SK-N-SH (cell line): ENCODE measurements around the gene TNRC6C. TPM values are rescaled to one million over a fixed set of nuclear protein-coding genes. Genes with fewer than 3 reads are reported as not detected.

Source experiments
- CTCF ChIA-PET: fragments of 300-600, 350-600 bp; formaldehyde crosslinking; extraction: SDS; loops from one replicate; lab custom pipeline; 2021; lab: Yijun Ruan, JAX
- POLR2A ChIA-PET: fragments of 350-600 bp; sonication (Branson Sonifier 250); formaldehyde crosslinking; extraction: SDS; loops from one replicate; lab custom pipeline; 2020; ENCODE audit warnings: antibody characterized with exemption, inconsistent platforms; lab: Yijun Ruan, JAX
- DNase-seq: peaks from one replicate; pipeline ENCODE4 v3.0.0; 2012
- H2AFZ ChIP-seq: fragments of 200-600 bp; sonication (generic); 2 replicates; pipeline ENCODE4 v1.8.1; 2016; ENCODE audit warnings: antibody characterized with exemption, mild to moderate bottlenecking, low read depth
- H3F3A ChIP-seq: fragments of 200-600 bp; sonication (generic); replicated peaks from 2 replicates; pipeline ENCODE3; 2016; ENCODE audit warnings: antibody characterized with exemption, mild to moderate bottlenecking; ENCODE audit not compliant: insufficient read depth
- H3K27ac ChIP-seq, 2 experiments: fragments of 200-500 bp in 1 of 2; fragments of 200-600 bp in 1 of 2; sonication (Bioruptor generic) in 1 of 2; sonication (generic), shearing (Covaris generic) in 1 of 2; 2 replicates each; pipeline versions ENCODE4 v1.5.1 to v1.6.1; 2014 to 2016; ENCODE audit warnings: low read depth in 2 of 2, inconsistent platforms in 1 of 2, low read length in 1 of 2, mild to moderate bottlenecking in 1 of 2, mixed read lengths in 1 of 2
- H3K27me3 ChIP-seq: fragments of 200-600 bp; sonication (generic), shearing (Covaris generic); 2 replicates; pipeline ENCODE4 v1.6.1; 2016; ENCODE audit warnings: mixed run types; ENCODE audit not compliant: insufficient read depth
- H3K36me3 ChIP-seq, 2 experiments: fragments of 200-500 bp in 1 of 2; fragments of 200-600 bp in 1 of 2; sonication (Bioruptor generic) in 1 of 2; sonication (generic) in 1 of 2; replicated peaks in 1 of 2; 2 replicates each; pipeline versions ENCODE3 to v1.5.1; 2014 to 2016; ENCODE audit warnings: low read length in 1 of 2, mild to moderate bottlenecking in 1 of 2; ENCODE audit not compliant: insufficient read depth in 2 of 2, control insufficient read depth in 1 of 2
- H3K4me1 ChIP-seq, 2 experiments: fragments of 200-500 bp in 1 of 2; fragments of 200-600 bp in 1 of 2; sonication (Bioruptor generic) in 1 of 2; sonication (generic), shearing (Covaris generic) in 1 of 2; 2 replicates each; pipeline versions ENCODE4 v1.5.1 to v1.6.1; 2014 to 2016; ENCODE audit warnings: low read depth in 1 of 2, low read length in 1 of 2, mixed run types in 1 of 2; ENCODE audit not compliant: insufficient read depth in 2 of 2, control insufficient read depth in 1 of 2
- H3K4me2 ChIP-seq: fragments of 200-600 bp; sonication (generic), shearing (Covaris generic); 2 replicates; pipeline ENCODE4 v1.6.1; 2017; ENCODE audit warnings: mixed run types
- H3K4me3 ChIP-seq, 2 experiments: fragments of 200-500 bp in 1 of 2; fragments of 200-600 bp in 1 of 2; sonication (Bioruptor generic) in 1 of 2; sonication (generic), shearing (Covaris generic) in 1 of 2; 2 replicates each; pipeline versions ENCODE4 v1.5.1 to v1.8.1; 2014 to 2016; ENCODE audit warnings: low read depth in 2 of 2, inconsistent platforms in 1 of 2, low read length in 1 of 2, mild to moderate bottlenecking in 1 of 2, mixed read lengths in 1 of 2, moderate library complexity in 1 of 2
- H3K79me2 ChIP-seq: fragments of 200-600 bp; sonication (generic); 2 replicates; pipeline ENCODE4 v1.8.1; 2017; ENCODE audit warnings: mild to moderate bottlenecking; ENCODE audit not compliant: insufficient read depth
- H3K9ac ChIP-seq: fragments of 200-600 bp; sonication (generic); 2 replicates; pipeline ENCODE4 v1.6.1; 2017; ENCODE audit warnings: mixed run types
- H3K9me2 ChIP-seq: fragments of 200-600 bp; sonication (generic); 2 replicates; pipeline ENCODE4 v1.6.1; 2017; ENCODE audit warnings: mixed run types
- H3K9me3 ChIP-seq: fragments of 200-600 bp; sonication (generic); 2 replicates; pipeline ENCODE4 v1.6.1; 2017; ENCODE audit warnings: mixed run types, mild to moderate bottlenecking, moderate library complexity
- H4K20me1 ChIP-seq: fragments of 200-600 bp; sonication (generic); 2 replicates; pipeline ENCODE4 v1.6.1; 2017; ENCODE audit warnings: mild to moderate bottlenecking, mixed run types; ENCODE audit not compliant: insufficient read depth
- CHD2 ChIP-seq: fragments of 150-350 bp; IDR thresholded peaks from 2 replicates; pipeline ENCODE4 v1.6.1; 2018; ENCODE audit warnings: low read length; ENCODE audit not compliant: partially characterized antibody
- ELF1 ChIP-seq: IDR thresholded peaks from 2 replicates; pipeline ENCODE4 v1.4.0; 2012
- FOXJ3 ChIP-seq: sonication (generic); formaldehyde crosslinking; IDR thresholded peaks from 2 replicates; pipeline ENCODE4 v1.5.1; 2020; ENCODE audit warnings: mild to moderate bottlenecking, missing genetic modification reagents
- FOXM1 ChIP-seq: IDR thresholded peaks from 2 replicates; pipeline ENCODE4 v1.4.0; 2012; ENCODE audit warnings: low read depth, mild to moderate bottlenecking
- GATA2 ChIP-seq: sonication (generic); formaldehyde crosslinking; IDR thresholded peaks from 2 replicates; pipeline ENCODE4 v1.5.0; 2020; ENCODE audit warnings: mild to moderate bottlenecking, missing genetic modification reagents
- JUND ChIP-seq: IDR thresholded peaks from 2 replicates; pipeline ENCODE4 v1.4.0; 2012
- NFIC ChIP-seq: IDR thresholded peaks from 2 replicates; pipeline ENCODE4 v1.4.0; 2012; ENCODE audit warnings: borderline replicate concordance
- NRF1 ChIP-seq: IDR thresholded peaks from 2 replicates; pipeline ENCODE4 v1.6.1; 2012; ENCODE audit warnings: low read depth, mild to moderate bottlenecking, low read length
- POLR2AphosphoS5 ChIP-seq: IDR thresholded peaks from 2 replicates; pipeline ENCODE4 v1.6.1; 2012; ENCODE audit warnings: low read depth, low read length
- RAD21 ChIP-seq: IDR thresholded peaks from 2 replicates; pipeline ENCODE4 v1.6.1; 2012; ENCODE audit warnings: mild to moderate bottlenecking, low read length
- TAF1 ChIP-seq: IDR thresholded peaks from 2 replicates; pipeline ENCODE4 v1.6.1; 2012; ENCODE audit warnings: low read depth, mild to moderate bottlenecking, low read length, moderate library complexity, borderline replicate concordance
- TCF12 ChIP-seq: IDR thresholded peaks from 2 replicates; pipeline ENCODE4 v1.4.0; 2012
- YY1 ChIP-seq: IDR thresholded peaks from 2 replicates; pipeline ENCODE4 v1.4.0; 2012; ENCODE audit warnings: low read depth, mild to moderate bottlenecking
- whole genome bisulfite sequencing: methylation state at CpG from one replicate; pipeline ENCODE4 v1.1.6; 2017; ENCODE audit warnings: low lambda C conversion rate; 5-methylcytosine and 5-hydroxymethylcytosine counted together
- polyA plus RNA-seq, 3 experiments: library from polyadenylated mRNA; depleted of rRNA; stranded (reverse); fragments of >200 nt; gene quantifications; 2 replicates each; pipeline ENCODE4 v1.2.3, GENCODE V29; 2012
- TF ChIP-seq, protein P1 (sequence below): IDR thresholded peaks from 2 replicates; pipeline ENCODE4 v1.4.0; 2012; ENCODE audit warnings: low read depth, borderline replicate concordance
- TF ChIP-seq, protein P2 (sequence below): IDR thresholded peaks from 2 replicates; pipeline ENCODE4 v1.4.0; 2012; ENCODE audit warnings: low read depth
- TF ChIP-seq, protein P3 (sequence below): IDR thresholded peaks from 2 replicates; pipeline ENCODE4 v1.4.0; 2012; ENCODE audit warnings: low read depth, borderline replicate concordance

TNRC6C gene
- polyA plus RNA-seq, 1 of the 3 experiments (the other 2 are of a cell fraction): 2.2 TPM

DNA sequence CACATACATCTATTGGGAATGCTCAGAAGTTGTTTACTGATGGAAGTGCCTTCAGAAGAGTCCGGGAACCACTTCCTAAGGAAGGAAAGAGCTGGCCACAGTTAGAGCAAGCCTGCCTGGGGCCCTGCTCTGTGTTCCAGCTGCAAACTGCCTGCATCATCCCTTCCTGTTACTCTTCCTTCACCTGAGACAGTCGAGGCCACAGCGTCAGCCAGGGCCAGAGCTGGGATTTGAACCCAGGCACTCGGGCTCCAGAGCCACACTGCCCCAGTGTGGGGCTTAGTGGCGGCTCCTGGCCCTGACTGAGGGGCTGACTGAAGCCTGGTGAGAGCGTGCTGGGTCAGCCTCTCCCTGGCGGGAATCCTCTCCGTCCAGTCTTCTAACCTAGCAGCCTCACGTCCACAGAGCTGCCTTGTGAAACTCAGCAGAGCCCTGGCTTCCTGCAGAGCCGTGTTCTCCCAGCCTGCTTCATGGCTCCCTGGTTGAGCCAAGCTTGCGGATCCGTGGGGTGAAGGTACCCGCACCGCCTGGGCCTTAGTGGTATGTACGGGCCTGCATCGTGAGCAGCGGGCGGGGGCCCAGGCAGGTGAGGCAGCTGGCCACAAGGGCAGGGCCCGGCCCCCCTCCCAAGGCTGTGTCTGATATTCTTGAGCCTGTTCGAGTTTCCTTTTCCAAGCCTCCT lies 183.1 kb downstream of the TNRC6C start:
- WGBS: 90% methylated on average over 15 of the region's 20 CpGs
- Histone ChIP-seq H2AFZ (no peak overlapping the region), H3F3A (peaks cover 3% of the 10 kb centered on the region), H3K9me2 (no peaks in the 10 kb centered on the region), H3K9ac (no peak overlapping the region), H4K20me1 (no peaks in the 10 kb centered on the region), H3K4me3 (no peak overlapping the region), H3K4me1 (peaks cover 4 to 19% of the 10 kb centered on the region in 2 experiments; a peak in 2 of 4 replicates), H3K27ac (no peak overlapping the region), H3K79me2 (no peaks in the 10 kb centered on the region)
- no peak for DNase-seq
- CTCF ChIA-PET: interaction anchor here (0.6 to 1.8 kb wide), 7 partner anchors 24 to 122 kb away, joined by 3 to 10 read pairs (median 4); partner anchors contain the start of gene BIRC5
- no peak for TF ChIP-seq NRF1
- no peak for TF ChIP-seq CHD2
- no peak for TF ChIP-seq YY1
- TF ChIP-seq ELF1: no peak
- TF ChIP-seq, protein P1, sequence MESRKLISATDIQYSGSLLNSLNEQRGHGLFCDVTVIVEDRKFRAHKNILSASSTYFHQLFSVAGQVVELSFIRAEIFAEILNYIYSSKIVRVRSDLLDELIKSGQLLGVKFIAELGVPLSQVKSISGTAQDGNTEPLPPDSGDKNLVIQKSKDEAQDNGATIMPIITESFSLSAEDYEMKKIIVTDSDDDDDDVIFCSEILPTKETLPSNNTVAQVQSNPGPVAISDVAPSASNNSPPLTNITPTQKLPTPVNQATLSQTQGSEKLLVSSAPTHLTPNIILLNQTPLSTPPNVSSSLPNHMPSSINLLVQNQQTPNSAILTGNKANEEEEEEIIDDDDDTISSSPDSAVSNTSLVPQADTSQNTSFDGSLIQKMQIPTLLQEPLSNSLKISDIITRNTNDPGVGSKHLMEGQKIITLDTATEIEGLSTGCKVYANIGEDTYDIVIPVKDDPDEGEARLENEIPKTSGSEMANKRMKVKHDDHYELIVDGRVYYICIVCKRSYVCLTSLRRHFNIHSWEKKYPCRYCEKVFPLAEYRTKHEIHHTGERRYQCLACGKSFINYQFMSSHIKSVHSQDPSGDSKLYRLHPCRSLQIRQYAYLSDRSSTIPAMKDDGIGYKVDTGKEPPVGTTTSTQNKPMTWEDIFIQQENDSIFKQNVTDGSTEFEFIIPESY: no peak
- TF ChIP-seq, protein P2, sequence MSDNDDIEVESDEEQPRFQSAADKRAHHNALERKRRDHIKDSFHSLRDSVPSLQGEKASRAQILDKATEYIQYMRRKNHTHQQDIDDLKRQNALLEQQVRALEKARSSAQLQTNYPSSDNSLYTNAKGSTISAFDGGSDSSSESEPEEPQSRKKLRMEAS: no peak
- TF ChIP-seq TCF12: no peak
- no peak for TF ChIP-seq FOXJ3 (CRISPR knock-in tag)
- TF ChIP-seq GATA2: no peak
- TF ChIP-seq FOXM1: no peak
- no peak for TF ChIP-seq NFIC
- no peak for TF ChIP-seq RAD21
- TF ChIP-seq, protein P3, sequence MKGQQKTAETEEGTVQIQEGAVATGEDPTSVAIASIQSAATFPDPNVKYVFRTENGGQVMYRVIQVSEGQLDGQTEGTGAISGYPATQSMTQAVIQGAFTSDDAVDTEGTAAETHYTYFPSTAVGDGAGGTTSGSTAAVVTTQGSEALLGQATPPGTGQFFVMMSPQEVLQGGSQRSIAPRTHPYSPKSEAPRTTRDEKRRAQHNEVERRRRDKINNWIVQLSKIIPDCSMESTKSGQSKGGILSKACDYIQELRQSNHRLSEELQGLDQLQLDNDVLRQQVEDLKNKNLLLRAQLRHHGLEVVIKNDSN: no peak
- no peak for TF ChIP-seq JUND
- TF ChIP-seq TAF1: no peak
- TF ChIP-seq POLR2AphosphoS5: no peak
- TF ChIP-seq, all 33 proteins: peak for 0
- no peaks in the 10 kb centered on the region for H3K9me3 ChIP-seq
- POLR2A ChIA-PET: no interaction called here
- H3K27me3 ChIP-seq: no peaks in the 10 kb centered on the region
- H3K4me2 ChIP-seq: no peak overlapping the region
- no peaks in the 10 kb centered on the region for H3K36me3 ChIP-seq
